DMS153 (cell line): ENCODE results near the gene MPPED1.

Experiments
- DNase-seq: peaks from one replicate; lab custom pipeline; 2025; lab: John Stamatoyannopoulos, UW

MPPED1 gene

DNA sequence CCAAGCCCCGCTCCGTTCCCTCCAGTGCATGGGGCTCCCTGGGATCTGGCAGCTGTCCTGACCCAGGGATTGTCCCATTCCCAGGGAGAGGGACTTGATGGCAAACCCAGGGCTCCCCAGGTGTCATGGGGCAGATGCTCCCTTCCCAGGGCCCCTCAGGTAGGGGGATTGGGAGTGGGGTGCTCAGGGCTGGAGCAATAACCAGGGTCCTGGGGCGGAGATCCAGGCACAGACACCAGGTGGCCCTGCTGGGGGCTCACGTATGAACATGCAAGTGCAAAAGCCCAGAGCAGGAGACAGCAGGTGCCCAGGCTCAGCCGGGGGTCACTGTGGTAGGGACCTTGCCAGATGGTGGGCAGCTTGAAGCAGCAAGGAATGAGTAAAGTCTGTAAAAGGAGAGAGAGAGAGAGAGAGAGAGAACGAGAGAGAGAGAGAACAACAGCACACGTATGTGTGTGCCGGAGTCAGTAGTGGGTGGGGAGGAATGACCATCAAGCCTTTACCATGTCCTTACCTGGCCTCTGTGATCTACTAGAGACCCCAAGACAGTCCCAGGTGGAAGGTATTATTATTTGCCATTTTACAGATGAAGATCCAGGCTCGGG is 19.3 kb upstream of the MPPED1 start:
- no peak for DNase-seq

DNA sequence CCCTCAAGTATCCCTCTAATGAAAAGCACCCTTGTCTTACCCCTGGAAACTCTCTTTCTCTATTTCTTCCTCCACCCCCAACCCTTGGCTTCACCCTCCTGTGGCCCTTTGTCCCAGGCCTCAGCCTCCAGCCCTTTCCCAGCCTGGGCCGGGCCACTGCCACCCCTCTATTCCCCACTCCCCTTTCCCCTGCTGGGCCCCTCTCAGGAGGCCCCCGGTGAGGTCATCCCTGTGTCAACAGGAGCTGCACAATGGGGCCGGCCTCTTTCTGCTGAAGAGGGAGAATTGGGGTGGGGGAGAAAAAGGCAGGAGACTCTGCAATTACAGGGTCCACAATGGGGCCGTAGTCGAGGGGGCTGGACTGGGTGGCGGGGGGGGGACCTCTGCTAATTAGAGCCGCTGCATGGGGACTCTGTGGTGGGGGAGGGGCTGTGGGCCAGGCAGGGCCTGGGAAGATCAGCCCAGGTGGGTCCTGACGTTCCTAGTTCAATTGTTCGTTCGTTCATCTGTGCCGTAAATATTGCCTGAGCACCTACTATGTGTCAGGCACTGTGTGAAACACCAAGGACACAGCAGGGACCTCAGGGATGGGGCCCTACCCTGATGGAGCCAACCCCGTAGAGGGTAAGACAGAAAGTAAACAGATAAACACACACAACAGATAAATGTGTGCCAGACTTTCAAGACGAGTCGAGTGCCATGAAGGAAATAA is 18.5 kb upstream of the MPPED1 start:
- DNase-seq, result peak; percentile 21

DNA sequence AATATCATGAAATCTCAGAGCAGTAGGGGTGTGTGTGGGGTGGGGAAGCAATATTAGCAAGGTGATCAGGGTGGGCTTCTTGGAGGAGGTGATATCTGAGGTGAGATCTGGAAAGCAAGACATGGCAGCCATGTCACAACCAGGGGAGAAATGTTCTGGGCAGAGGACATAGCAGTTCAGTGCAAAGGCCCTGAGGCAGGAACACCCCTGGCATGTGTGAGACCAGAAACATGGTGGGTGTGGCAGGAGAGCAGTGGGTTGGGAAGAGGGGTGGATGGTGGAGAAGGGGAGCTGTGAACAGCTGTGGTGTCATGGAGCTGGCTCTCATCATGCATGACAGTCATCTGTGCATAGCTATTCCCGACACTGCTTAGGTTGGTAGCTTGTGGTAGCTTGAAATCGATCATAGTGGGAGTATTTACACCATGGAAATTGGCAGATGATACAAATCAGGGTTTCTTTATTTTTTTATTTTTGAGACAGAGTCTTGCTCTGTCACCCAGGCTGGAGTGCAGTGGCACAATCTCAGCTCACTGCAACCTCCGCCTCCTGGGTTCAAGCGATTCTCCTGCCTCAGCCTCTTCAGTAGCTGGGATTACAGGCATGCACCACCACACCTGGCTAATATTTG is 17.9 kb upstream of the MPPED1 start:
- no peak for DNase-seq

DNA sequence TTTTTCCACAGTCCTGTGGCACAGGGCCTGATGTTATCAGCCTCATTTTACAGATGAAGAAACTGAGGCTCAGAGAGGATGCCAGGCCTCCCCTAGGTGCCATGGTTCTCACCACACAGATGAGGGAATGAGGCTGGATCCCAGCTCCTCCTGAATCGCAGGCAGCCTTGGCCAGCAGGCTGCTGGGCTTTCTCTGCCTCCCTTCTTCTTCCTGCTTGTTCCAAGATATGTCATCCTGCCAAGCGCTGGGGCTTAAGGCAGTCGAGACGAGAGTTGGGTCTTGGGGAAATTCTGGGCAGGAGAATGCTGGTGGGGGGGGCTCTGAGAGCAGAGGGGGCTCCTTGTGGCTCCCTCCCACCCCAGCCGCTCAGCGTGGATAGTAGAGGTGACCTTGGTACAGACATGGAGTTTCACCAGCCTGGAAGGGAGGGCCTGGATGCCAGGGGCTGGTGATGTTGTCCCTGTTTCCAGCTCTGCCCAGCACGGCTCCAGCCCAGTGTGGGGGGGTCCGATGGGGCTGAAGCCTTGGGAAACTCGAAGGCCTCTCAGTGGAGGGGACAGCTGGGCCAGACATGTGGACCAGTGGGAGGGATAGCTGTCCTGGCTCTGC is 16.6 kb upstream of the MPPED1 start:
- no peak for DNase-seq

DNA sequence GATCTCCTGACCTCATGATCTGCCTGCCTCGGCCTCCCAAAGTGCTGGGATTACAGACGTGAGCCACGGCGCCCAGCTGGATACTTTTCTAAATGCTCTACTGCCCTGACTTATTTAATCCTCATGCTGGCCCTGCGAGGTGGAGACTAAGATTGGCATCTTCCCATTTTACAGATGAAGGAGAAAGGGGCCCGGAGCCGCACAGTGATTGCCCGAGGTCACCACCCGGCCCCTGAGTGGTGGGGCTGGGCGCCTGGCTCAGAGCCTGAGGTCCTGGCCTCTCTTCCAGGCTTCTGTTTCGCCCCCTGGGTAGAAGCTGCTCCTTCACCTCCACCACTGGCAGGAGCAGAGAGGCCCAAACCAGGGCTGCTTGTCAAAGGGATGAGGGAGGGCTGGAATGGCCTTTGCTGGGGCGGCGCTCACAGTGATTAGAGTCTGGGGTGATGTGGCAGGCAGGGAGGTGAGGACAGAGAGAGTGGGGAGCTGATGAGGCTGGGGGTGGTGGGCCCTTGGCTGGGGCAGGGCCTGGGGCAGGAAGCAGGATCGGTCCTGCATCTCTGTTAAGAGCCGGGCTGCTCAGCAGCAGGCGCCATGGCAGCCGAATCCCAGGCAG is 15.4 kb upstream of the MPPED1 start:
- no peak for DNase-seq

DNA sequence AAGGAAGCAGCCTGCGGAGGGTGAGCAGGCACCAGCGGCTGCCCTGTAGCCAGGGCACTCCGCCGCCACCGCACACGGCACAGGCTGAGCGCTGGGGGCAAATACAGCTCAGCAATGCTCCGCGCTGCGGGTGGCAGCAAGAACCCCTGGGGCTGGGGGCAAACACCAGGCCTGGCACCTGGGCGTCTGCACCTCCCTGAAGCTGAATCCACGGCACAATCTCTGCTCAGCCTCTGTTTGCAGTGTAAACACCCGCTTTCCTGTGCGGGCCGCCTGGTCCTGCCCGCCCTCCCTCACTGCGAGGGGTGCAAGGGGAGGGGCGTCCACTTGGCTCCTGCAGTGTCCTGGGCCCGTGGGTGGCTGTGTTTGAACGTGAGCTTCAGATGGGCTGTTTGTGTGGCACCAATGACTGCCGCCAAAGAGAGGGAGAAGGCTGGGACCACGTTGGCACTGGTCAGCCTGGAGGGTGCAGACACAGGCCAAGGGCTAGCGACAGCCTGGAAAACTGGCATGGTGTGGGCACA is 14.8 kb upstream of the MPPED1 start:
- peak; percentile 83 for DNase-seq

DNA sequence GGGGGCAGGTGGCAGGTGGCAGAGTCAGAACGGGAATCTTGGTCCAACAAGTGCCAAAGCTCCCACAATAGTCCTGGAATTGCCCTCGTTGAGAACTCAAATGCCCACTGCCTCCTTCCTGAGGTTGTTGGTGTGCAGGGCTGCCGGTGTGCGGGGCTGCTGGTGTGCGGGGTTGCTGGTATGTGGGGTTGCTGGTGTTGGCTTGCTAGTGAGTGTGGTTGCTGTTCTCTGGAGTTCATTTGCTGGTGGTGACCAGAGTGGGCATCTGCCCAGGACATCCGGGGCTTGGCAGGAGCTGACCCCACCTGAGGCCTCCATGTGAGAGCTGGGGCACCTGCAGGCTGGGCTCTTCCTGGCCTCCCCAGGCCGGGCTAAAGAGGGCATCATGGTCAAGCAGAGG is 14.0 kb upstream of the MPPED1 start:
- no peak for DNase-seq

DNA sequence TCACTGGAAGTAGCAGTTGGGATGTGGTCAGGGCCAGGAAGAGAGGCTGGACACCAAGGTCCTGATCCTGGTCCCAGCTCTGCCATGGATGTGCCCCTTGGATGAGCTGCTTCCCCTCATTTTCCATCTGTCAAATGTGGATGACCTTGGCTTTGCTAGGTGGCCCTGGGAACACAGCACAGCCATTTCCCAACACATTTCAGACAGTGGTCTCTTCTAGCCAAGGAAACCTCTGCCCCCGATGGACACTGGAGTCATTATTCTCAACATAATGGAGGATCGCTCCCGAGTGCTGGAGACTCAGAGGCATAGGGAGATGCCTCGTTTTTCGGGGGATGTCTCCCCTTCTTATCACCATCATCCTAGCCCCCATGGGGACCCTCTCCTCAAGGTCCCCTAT is 13.6 kb upstream of the MPPED1 start:
- no peak for DNase-seq

DNA sequence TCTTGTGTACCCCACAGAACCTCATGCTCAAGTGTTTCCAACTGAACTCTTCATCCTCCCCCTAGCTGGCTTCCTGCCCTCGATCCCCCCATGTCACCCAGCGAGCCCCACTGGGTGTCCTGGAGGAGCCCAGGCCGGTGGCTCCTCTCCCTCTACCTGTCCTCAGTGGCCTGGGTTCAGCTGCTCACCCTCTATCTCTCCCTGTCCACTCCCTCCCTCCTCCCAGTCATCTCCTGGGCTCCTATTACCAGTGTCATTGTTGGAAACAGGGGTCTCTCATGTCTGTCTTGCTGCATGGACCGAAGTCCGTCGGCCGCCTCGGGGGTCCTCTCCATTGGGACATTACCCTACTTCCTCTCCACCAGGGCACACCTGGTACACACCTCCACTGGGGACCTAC is 12.9 kb upstream of the MPPED1 start:
- no peak for DNase-seq

DNA sequence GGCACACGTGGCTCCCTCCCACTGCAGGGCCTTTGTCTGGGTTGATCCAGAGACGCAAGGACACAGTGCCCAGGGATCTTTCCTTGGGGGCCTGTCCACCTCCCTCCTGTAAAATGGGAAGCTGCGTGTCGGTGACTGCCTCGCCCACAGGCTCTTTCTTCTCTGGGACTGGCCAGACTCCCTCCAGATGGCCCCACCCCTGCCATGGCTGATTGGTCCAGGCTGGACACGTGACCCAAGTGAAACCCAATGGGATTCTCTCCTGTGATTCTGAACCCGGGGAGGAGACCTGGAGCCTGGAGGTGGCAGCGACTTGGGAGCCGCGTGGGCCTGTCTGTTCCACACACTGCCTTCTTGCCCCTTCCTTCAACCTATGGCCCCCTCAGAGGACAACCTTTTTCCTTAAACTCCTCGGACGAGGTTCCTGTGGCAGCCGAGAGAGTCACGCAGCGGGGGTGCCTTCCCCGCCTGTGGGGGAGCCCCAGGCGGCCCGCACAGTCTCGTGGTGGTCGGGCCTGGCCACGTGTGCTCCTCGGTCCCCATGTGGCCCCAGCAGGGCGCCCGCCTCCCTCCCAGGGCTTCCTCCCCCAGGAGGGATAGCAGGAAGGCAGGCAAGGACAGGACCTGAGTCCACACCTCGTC is 12.4 kb upstream of the MPPED1 start:
- peak; percentile 18 for DNase-seq

DNA sequence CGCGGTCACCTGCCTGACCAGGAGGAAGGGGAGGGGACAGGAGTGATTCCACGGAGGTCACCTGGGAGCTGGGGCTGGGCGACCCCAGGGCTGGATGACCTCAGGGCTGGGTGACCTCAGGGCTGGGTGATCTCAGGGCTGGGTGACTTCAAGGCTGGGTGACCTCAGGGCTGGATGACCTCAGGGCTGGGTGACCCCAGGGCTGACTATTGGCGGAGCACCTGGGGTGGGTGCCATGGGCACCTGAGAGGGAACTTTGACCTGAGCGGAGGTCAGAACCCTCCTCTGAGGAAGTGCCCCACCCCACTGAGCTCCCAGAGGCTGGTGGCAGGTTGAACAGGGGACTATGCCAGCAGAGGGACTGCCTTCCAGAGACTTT is 11.8 kb upstream of the MPPED1 start:
- no peak for DNase-seq

DNA sequence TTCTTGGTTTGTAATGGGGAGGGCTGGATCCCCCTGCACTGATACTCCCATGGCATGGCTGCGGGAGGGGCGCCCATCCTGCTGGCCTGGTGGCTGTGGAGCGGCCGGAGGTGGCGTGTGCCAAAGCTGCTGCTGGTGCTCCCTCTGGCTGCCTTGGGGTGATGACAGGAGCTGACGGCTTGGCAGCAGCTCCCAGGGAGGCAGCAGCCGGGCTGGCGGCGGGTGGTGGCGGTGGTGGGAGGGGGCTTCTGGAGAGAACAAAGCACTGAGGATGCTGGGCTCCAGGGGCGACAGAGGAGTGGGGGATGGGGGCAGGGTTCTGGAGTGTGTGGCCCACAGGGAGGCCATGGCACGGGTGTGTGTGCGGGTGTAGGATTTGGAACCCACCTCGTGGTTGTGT is 11.4 kb upstream of the MPPED1 start:
- no peak for DNase-seq

DNA sequence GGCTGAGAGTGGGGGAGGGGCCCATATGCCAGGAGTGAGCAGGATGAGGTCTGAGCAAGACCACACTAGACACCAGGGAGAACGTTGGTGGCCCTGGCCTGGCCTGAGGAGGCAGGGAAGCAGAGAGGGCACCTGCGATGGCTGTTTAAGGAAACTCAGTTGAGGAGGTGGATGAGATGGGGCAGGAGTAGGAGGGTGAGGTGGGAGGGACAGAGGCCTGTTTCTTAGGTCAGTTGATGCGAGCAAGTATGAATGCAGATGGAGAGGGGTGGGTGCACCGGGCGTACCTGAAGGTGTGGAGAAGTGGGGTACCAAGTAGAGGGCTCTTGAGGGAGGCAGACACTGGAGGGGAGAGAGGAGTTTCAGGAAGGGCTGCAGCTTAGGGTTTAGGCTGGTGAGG is 10.6 kb upstream of the MPPED1 start:
- no peak for DNase-seq

DNA sequence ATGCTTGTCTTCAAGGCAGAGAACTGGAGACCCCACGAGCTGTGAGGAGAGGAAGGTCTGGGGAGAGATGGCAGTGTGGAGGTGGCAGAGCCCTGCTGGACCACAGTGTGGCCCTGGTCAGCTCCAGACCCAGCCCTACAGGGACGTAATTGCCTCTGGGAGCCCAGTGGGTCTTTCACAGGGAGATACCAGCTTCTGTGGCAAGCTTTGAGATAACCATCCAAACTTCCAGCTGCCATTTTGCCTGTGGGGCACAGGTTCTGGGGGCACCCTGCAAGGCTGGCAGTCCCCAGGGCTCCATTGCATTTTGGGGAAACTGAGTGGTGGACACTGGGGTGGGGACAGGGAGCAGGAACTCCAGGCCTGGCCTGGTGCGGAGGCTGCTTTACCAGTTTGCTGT is 10.2 kb upstream of the MPPED1 start:
- no peak for DNase-seq

DNA sequence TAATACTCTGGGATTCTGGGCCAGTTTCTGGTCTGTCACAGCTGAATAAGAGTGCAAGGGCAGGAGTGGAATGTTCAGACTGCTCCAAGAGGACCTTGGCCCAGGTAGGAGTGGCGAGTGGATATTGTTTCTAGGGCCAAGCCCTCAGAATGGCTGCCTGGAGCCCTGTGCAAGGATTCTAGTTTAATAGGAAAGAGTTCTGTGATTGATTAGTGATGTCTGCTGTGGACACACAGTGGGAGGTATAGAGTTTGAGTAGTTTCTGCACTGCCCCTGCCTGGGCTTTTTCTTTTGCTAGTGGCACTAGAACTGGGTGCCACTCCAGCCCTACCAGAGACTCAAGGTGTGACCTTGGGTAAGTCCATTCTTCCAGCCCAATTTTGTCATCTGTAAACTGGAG is 9.7 kb upstream of the MPPED1 start:
- DNase-seq, result no peak

DNA sequence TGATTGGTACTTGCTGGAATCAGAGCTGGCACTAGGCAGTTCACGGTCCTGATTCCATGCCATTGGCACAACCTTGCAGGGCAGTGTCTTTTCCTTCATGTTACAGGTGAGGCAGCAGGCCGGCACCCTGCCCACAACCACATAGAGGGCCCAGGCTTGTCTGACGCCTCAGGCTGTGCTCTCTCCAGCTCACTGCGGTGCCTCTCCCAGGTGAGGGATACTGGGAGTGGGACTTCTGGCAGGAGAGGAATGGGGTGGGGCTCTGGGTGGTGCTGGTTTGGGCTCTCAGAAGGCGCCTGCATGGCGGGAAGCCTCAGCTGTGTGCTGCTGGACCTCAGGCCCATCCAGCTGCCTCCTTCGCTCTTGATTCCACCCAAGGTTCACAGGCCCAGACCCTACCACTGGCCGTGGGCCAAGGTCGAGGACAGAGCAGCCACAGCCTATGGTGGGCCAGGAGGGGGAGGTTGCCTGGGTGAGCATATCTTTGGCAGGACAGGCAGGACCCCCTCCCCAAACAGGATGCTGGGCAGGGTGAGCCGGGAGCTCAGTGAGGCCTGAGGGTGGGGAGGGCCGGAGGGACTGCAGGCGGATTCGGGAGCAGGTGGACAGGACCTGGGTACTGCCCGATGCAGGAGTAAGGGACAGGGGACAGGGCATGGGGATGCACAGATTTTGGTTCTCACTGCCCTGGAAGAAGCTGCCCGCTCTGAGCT is 7.0 kb upstream of the MPPED1 start:
- DNase-seq, result peak; percentile 51

DNA sequence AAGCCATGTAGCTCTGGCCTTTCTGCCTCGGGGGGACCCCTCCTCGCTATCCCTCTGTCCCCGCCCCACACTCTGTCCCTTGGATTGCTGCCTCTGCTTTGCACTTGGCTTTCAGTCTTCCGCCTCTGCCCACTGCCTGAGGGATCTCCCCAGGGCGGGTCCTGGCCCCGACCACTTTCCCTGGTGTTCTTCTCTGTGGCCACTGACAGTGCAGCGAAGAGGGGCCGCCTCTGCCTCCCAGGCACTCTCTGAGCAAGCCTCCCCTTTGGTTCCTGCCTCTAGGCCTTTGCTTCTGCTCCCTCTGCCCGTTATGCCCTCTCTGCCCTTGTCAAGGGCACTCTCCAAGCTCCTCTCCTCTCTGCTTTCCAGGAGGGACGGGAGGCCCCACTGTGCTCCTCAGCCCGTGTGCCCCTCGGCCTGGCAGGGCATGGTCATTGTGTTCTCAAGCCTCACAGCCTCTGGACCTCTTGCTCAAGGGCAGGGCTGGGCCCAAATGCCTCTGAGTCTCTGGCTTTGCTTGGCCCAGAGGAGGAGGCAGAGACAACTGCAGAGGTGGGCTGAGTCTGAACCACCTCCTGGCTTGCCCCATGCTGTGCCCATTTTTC is 5.5 kb upstream of the MPPED1 start:
- DNase-seq, result no peak

DNA sequence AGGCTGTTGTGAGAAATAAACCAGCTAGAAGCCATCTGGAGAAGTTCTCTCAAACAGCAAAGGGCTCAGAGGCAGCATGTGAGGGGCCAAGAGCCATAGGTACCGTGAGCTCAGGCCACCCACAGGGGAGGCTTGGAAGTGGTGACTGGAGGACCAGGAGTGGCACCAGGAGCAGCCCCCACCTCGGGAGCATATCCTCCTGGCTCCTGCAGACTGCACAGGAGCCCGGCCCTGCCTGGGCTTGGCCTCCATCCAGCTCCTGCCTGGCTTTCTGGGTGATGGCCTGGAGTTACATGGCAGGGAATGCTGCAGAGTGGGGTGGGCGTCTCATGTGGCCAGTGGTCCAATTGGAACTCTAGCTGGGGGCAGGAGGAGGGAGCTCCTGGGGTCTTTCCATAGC is 4.2 kb upstream of the MPPED1 start:
- DNase-seq, result no peak

DNA sequence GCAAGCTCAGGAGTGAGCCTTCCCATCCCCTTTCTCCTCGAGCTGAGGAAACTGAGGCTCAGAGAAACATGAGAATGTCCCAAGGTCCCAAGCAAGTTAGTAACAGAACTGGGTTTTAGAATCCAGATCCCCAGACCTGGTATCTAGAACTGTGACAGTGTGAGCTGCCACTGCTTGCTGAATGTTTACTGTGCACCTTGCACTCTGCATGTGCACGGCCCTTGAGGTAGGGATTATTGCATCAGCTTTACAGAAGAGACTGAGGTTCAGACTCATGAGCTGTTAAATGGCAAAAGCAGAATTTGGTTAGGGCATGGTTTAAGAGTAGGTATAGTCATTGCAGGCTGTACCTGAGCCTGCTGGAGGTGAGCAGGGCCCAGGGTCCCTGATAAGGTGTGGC is 3.8 kb upstream of the MPPED1 start:
- DNase-seq, result no peak

DNA sequence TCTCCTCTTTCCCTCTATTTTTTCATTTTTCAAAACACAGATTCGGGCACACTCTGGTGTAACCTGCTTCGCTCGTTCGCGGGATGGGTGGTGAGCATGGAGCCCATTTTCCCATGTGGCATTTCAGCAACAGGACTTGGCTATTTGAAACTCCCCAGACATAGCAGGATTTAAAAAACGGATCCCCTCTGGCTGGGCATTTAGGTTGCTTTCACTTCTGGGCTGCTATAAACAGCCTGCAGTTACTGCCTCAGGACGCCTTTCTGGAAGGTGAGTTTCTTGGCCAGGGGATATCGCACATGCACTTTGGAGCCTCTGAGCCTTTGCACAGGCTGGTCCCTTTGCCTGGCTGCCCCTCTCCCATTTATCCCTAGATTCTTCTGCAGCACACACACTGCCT is 2.8 kb upstream of the MPPED1 start:
- no peak for DNase-seq

DNA sequence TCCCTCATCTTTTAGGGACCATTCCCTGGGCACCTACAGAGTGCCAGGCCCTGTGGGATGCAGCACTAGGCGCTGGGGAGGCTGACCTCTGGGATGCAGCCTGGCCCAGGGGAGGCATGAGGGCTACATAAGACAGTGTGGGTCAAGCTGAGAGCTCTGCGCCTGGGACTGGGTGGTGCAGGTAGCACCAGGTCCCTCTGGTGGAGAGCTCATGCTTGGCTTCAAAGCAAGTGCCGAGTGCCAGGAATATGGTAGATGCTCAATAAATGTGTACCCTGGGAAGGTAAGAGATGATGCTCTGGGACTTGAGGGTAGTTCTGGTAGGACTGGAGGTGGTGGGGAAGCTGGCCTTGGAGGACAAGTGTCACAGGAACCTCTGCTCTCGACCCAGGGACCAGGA is 2.0 kb upstream of the MPPED1 start:
- DNase-seq, result no peak
